HFF-Myc (cell line): Measurements from ENCODE around the gene PIGN.

ENCODE experiments used
- DNase-seq: peaks from one replicate; pipeline ENCODE4 v3.0.0-alpha.2; 2011; ENCODE audit warnings: low read depth; ENCODE audit errors: extremely low read depth
- H3K4me3 ChIP-seq: replicated peaks from 2 replicates; pipeline ENCODE4 v1.5.1; 2011; ENCODE audit warnings: low read depth, mild to moderate bottlenecking, control low read depth, low read length
- CTCF ChIP-seq: IDR thresholded peaks from 2 replicates; pipeline ENCODE4 v1.5.1; 2012; ENCODE audit warnings: mild to moderate bottlenecking, low read depth, low read length, control low read depth; ENCODE audit errors: missing control alignments

PIGN gene

GRCh38 chr18:62144338-62144737 is 42.5 kb downstream of the PIGN start:
- no peak overlapping the region for H3K4me3 ChIP-seq
- TF ChIP-seq CTCF, result no peak
- no peak for DNase-seq

- DNase-seq, result no peak
- no peak overlapping the region for H3K4me3 ChIP-seq
- TF ChIP-seq CTCF, result no peak
Measured at GRCh38 chr18:62140259-62140658, 46.6 kb downstream of the PIGN start.

- no peak for TF ChIP-seq CTCF
- no peak overlapping the region for H3K4me3 ChIP-seq
- DNase-seq, result no peak
Measured at GRCh38 chr18:62138461-62139235, 48.2 kb downstream of the PIGN start.

GRCh38 chr18:62131301-62131909 is 55.5 kb downstream of the PIGN start:
- peak; percentile 88 for TF ChIP-seq CTCF
- peak; percentile 55 for DNase-seq
- H3K4me3 ChIP-seq, result no peak overlapping the region

GRCh38 chr18:62128157-62128556 is 58.7 kb downstream of the PIGN start:
- no peak overlapping the region for H3K4me3 ChIP-seq
- TF ChIP-seq CTCF, result no peak
- DNase-seq, result peak; percentile 78

- no peak for TF ChIP-seq CTCF
- no peak for DNase-seq
- no peak overlapping the region for H3K4me3 ChIP-seq
Measured at GRCh38 chr18:62126737-62127136, 60.1 kb downstream of the PIGN start.
